HepG2 (cell line): ENCODE results near the gene B3GALT5. TPM values are rescaled to one million over a fixed set of nuclear protein-coding genes. Genes with fewer than 3 reads are reported as not detected.

Experiments
- ATF3 ChIP-seq: sonication (generic); formaldehyde crosslinking; IDR thresholded peaks from 2 replicates; pipeline ENCODE4 v1.4.0; 2020; ENCODE audit warnings: missing genetic modification reagents
- E2F1 ChIP-seq: sonication (generic); formaldehyde crosslinking; IDR thresholded peaks from 2 replicates; pipeline ENCODE4 v1.5.0; 2020; ENCODE audit warnings: missing genetic modification reagents
- FOXO4 ChIP-seq: sonication (generic); formaldehyde crosslinking; conservative IDR thresholded peaks from 2 replicates; pipeline ENCODE4 v1.8.1; 2023; ENCODE audit warnings: missing genetic modification reagents
- FOXP4 ChIP-seq: sonication (generic); formaldehyde crosslinking; IDR thresholded peaks from 2 replicates; pipeline ENCODE4 v1.4.0; 2020; ENCODE audit warnings: missing genetic modification reagents
- HNF4A ChIP-seq: sonication (generic); formaldehyde crosslinking; IDR thresholded peaks from 2 replicates; pipeline ENCODE4 v1.4.0; 2020; ENCODE audit warnings: missing genetic modification reagents
- ZNF276 ChIP-seq: sonication (generic); formaldehyde crosslinking; IDR thresholded peaks from 2 replicates; pipeline ENCODE4 v1.4.0; 2020; ENCODE audit warnings: mild to moderate bottlenecking, low read depth, missing genetic modification reagents
- ZNF329 ChIP-seq: sonication (generic); formaldehyde crosslinking; IDR thresholded peaks from 2 replicates; pipeline ENCODE4 v1.9.0; 2021; ENCODE audit warnings: low read depth, mild to moderate bottlenecking, missing genetic modification reagents
- ZNF598 ChIP-seq: sonication (generic); formaldehyde crosslinking; IDR thresholded peaks from 2 replicates; pipeline ENCODE4 v1.5.1; 2020; ENCODE audit warnings: mild to moderate bottlenecking, missing genetic modification reagents, borderline replicate concordance
- polyA plus RNA-seq, 8 experiments: library from polyadenylated mRNA; depleted of rRNA in 3 of 8; stranded (reverse) in 7 of 8; unstranded in 1 of 8; fragments of >200 nt; fragmentation: Illumina TruSeq in 4 of 8; extraction: Trizol in 4 of 8; gene quantifications; 2 replicates each; pipeline versions ENCODE4 v1.2.1 to v1.2.3, GENCODE V29; 2011 to 2016; ENCODE audit warnings: low read depth in 4 of 8, missing spikeins in 1 of 8, mixed read lengths in 1 of 8; ENCODE audit not compliant: insufficient read depth in 1 of 8
- total RNA-seq, 5 experiments: library from RNA; depleted of rRNA; stranded (reverse); fragments of >200 nt; fragmentation: Illumina TruSeq; extraction: Trizol; gene quantifications; 2 replicates each; pipeline ENCODE4 v1.2.3, GENCODE V29; 2016; ENCODE audit warnings: low read depth in 1 of 5

The B3GALT5 gene
- total and polyA plus RNA-seq, 2 of the 13 experiments (the other 11 are each of a cell fraction or from before 2014, with no cell fraction given): 0.02 to 0.03 TPM

GRCh38 chr21:39595465-39595864, 17.3 kb upstream of the B3GALT5 start (continued):
- TF ChIP-seq ZNF276 (CRISPR knock-in tag): no peak
- TF ChIP-seq ATF3: no peak
- no peak for TF ChIP-seq FOXO4 (CRISPR knock-in tag)
- no peak for TF ChIP-seq HNF4A (CRISPR knock-in tag)
- TF ChIP-seq ZNF598 (CRISPR knock-in tag): no peak
- TF ChIP-seq E2F1 (CRISPR knock-in tag): no peak
- no peak for TF ChIP-seq ZNF329
- no peak for TF ChIP-seq FOXP4 (CRISPR knock-in tag)
